ENCODE results near the gene ASTN2.
"Not testable (repeated sequence)": the region's sequence is repeated elsewhere in the genome, so short reads cannot be mapped to it uniquely, and the experiment has no call there.

ASTN2 gene

GRCh38 chr9:116467740-116468351 is 947.0 kb downstream of the ASTN2 start:
- DNase-seq: no peak

GRCh38 chr9:116466271-116467235 is 948.3 kb downstream of the ASTN2 start:
- DNase-seq: no peak

GRCh38 chr9:116465576-116466270 is 949.1 kb downstream of the ASTN2 start:
- DNase-seq: no peak

GRCh38 chr9:116464987-116465571 is 949.8 kb downstream of the ASTN2 start:
- no peak for DNase-seq

- no peak for DNase-seq
Measured at GRCh38 chr9:116464423-116464822, 950.4 kb downstream of the ASTN2 start.

- DNase-seq: no peak
Measured at GRCh38 chr9:116461632-116462031, 953.2 kb downstream of the ASTN2 start.

GRCh38 chr9:116460026-116460425 is 954.8 kb downstream of the ASTN2 start:
- DNase-seq: no peak

GRCh38 chr9:116459576-116459975 is 955.3 kb downstream of the ASTN2 start:
- DNase-seq: no peak

- DNase-seq: no peak
Measured at GRCh38 chr9:116456490-116457088, 958.3 kb downstream of the ASTN2 start.

GRCh38 chr9:116454539-116454938 is 960.3 kb downstream of the ASTN2 start:
- DNase-seq: not testable (repeated sequence)

GRCh38 chr9:116453785-116454184 is 961.1 kb downstream of the ASTN2 start:
- DNase-seq: peak in 1 of 2 donors; percentile 5

GRCh38 chr9:116452634-116453033 is 962.2 kb downstream of the ASTN2 start:
- peak in 1 of 2 donors; percentile 25 for DNase-seq

- DNase-seq: no peak
Measured at GRCh38 chr9:116452227-116452626, 962.6 kb downstream of the ASTN2 start.

- DNase-seq: no peak
Measured at GRCh38 chr9:116451500-116452115, 963.2 kb downstream of the ASTN2 start.

GRCh38 chr9:116450378-116451139 is 964.3 kb downstream of the ASTN2 start:
- peak; percentile 84 to 97 for DNase-seq

GRCh38 chr9:116449949-116450348 is 964.9 kb downstream of the ASTN2 start:
- no peak for DNase-seq

- DNase-seq: no peak
Measured at GRCh38 chr9:116448431-116448830, 966.4 kb downstream of the ASTN2 start.

GRCh38 chr9:116447934-116448333 is 966.9 kb downstream of the ASTN2 start:
- DNase-seq: no peak

- no peak for DNase-seq
Measured at GRCh38 chr9:116442528-116442927, 972.3 kb downstream of the ASTN2 start.

- no peak for DNase-seq
Measured at GRCh38 chr9:116437411-116438370, 977.2 kb downstream of the ASTN2 start.
